ENCODE measurements around the gene ACSBG1.

Gene ACSBG1

DNA sequence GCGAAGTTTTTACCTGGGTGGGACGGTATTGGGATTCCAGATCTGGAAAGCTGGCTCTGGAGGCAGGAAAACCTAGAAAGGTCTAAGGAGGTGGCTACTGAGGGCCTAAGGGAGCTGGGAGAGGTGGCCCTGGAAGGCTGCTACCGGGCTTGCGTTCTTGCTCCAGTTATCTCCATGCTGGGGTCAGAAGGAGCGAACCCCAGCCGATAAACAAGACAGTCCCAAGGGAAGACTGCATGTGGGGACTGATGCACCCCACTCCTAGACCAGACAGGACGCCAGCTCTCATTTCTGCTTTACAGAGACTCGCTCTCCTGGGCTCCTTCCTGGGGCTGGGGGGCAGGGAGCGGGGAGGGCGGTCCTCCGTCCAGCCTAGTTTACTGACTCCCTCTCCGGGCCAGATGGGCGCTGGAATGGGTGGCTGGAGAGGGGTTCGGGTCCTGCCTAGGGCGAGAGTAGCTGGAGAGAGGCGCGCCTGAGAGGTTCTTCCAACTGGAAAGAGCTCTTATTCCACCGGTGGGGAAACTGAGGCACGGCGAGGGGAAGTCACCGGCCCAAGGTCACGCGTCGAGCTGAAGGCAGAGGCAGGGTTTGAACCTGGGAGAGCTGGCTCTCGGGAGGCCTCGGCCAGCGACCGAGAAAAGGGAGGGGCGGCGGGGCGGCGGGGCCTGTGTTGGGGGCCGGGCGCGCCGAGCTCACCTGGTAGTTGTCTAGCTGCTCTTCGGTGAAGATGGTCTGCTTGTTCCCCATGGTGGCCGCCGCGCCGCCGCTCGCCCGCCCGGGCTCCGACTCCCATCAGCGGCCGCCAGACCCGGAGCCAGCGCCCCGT is 103.7 kb downstream of the ACSBG1 start:
- no peak for DNase-seq (ENCODE audit: low spot score)

DNA sequence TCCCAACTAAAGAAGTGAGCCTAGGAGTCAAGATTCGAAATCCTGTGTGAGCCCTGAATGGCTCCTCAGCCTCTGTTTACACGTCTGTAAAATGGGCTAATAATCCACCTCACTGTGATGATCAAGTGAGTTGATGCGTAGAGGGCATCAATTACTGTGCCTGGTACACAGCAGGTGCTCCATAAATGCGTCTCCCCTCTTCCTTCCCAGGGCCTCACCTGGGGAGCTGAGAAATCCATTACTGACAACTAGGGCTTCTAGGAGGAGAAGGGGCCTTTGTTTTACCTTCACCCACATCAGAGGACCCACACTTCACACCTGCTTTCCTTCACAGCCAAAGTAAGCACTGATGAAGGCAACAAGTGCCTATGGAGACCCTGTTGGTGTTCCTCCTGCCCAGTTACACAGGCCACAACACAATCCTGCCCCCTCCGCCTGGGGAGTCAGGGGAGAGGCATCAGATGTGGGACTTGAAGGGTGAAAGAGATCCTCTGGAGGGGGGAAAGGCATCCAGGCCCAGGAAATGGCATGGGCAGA is 104.5 kb downstream of the ACSBG1 start:
- no peak for DNase-seq (ENCODE audit: low spot score)

DNA sequence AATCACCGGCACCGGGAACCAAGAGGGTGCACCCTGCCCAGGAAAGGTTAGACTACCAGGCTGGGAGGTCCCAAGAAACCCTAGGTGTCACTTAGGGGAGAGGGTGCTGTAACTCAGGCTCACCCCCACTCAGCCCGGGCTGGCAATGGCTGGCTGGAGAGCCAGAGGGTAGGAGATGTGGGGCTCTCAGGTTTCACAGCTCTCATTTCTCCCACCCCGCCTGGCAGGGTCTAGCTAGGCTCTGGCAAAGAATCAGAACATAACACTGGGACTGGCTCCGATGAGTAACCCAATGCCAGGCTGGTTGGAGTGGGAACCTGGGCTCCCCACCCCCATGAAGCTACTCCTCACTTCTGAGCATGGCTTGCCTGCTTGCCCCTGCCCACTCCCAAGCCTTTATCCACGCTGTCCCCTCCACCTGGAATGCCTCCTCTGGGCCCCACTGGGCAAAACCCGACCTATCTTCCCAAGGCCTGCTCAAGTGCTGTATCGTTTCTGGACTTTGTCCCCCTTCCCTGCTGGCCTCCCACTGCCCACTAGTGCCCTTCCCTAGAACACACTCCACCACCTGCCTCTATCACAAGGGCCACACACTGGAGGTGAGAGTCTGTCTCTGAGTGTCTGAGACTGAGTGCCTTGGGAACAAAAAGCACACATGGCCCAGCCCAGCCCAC is 105.2 kb downstream of the ACSBG1 start:
- DNase-seq (ENCODE audit: low spot score) = no peak

DNA sequence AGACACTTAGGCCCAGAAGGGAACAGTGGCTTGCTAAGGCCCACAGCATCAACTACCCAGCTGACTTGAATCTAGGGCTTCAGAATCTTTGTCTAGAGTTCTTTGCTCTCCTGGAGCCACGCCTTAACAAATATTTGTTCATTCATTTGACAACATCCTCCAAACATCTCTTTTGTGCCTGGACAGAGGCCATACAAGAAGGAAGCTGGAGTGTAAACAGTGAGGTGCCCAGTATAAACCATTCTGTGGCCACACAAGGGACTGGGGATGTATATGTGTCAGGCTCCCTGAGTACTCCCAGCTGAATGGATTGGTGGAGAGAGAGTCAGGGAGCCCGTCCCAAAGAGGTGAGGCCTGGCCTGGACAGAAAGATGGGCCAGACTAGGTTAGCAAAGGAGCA is 106.5 kb downstream of the ACSBG1 start:
- no peak for DNase-seq (ENCODE audit: low spot score)

- no peak for DNase-seq (ENCODE audit: low spot score)
These were observed 109.1 kb downstream of the ACSBG1 start for GRCh38 chr15:78125267-78125666.

- no peak for DNase-seq (ENCODE audit: low spot score)
These were observed 113.8 kb downstream of the ACSBG1 start for GRCh38 chr15:78120523-78120922.

Data from ecto neural progenitor cell (in vitro differentiated cells).